WTC11 (cell line): ENCODE results near the gene CPLX3.

ENCODE experiments used
- ATF2 ChIP-seq: sonication (generic); formaldehyde crosslinking; IDR thresholded peaks from 2 replicates; pipeline ENCODE4 v1.8.1; 2022; ENCODE audit warnings: low read depth, missing genetic modification reagents, borderline replicate concordance
- CTCF ChIP-seq: fragments of 200-600 bp; IDR thresholded peaks from 2 replicates; pipeline ENCODE4 v1.8.0; 2022; ENCODE audit warnings: antibody characterized with exemption
- E2F4 ChIP-seq: sonication (generic); formaldehyde crosslinking; IDR thresholded peaks from 2 replicates; pipeline ENCODE4 v1.8.1; 2022; ENCODE audit warnings: low read depth, mild to moderate bottlenecking, moderate library complexity, missing genetic modification reagents, borderline replicate concordance
- ETV6 ChIP-seq: sonication (generic); formaldehyde crosslinking; IDR thresholded peaks from 2 replicates; pipeline ENCODE4 v1.8.1; 2022; ENCODE audit warnings: mild to moderate bottlenecking, missing genetic modification reagents
- FOXJ3 ChIP-seq: sonication (generic); formaldehyde crosslinking; IDR thresholded peaks from 2 replicates; pipeline ENCODE4 v1.9.0; 2021; ENCODE audit warnings: missing genetic modification reagents, mild to moderate bottlenecking, borderline replicate concordance
- FOXP1 ChIP-seq: sonication (generic); formaldehyde crosslinking; IDR thresholded peaks from 2 replicates; pipeline ENCODE4 v1.8.0; 2022; ENCODE audit warnings: missing genetic modification reagents, mild to moderate bottlenecking, moderate library complexity, borderline replicate concordance
- HMGA2 ChIP-seq: fragments of 250-450 bp; sonication (Bioruptor Pico); IDR thresholded peaks from 2 replicates; pipeline ENCODE4 v1.4.0; 2021; ENCODE audit warnings: mild to moderate bottlenecking, moderate library complexity
- HMGXB4 ChIP-seq: sonication (generic); formaldehyde crosslinking; IDR thresholded peaks from 2 replicates; pipeline ENCODE4 v1.8.1; 2023; ENCODE audit warnings: mild to moderate bottlenecking, moderate library complexity, missing genetic modification reagents
- PRDM15 ChIP-seq: sonication (generic); formaldehyde crosslinking; IDR thresholded peaks from 2 replicates; pipeline ENCODE4 v1.8.0; 2022; ENCODE audit warnings: missing genetic modification reagents
- RELA ChIP-seq: sonication (generic); formaldehyde crosslinking; IDR thresholded peaks from 2 replicates; pipeline ENCODE4 v1.8.1; 2022; ENCODE audit warnings: missing genetic modification reagents, mild to moderate bottlenecking, borderline replicate concordance
- STAT6 ChIP-seq: sonication (generic); formaldehyde crosslinking; conservative IDR thresholded peaks from 2 replicates; pipeline ENCODE4 v1.8.1; 2023; ENCODE audit warnings: mild to moderate bottlenecking, low read depth, missing genetic modification reagents, moderate library complexity
- USF2 ChIP-seq: sonication (generic); formaldehyde crosslinking; IDR thresholded peaks from 2 replicates; pipeline ENCODE4 v1.8.1; 2023; ENCODE audit warnings: mild to moderate bottlenecking, missing genetic modification reagents, moderate library complexity
- ZNF423 ChIP-seq: fragments of 250-450 bp; sonication (Bioruptor Pico); IDR thresholded peaks from 2 replicates; pipeline ENCODE4 v2.1.2; 2022; ENCODE audit warnings: mild to moderate bottlenecking, moderate library complexity
- ZNF671 ChIP-seq: fragments of 250-450 bp; sonication (Bioruptor Pico); IDR thresholded peaks from 2 replicates; pipeline ENCODE4 v1.8.0; 2021; ENCODE audit warnings: mild to moderate bottlenecking

GRCh38 chr15:74850393-74850792, 24.0 kb downstream of the CPLX3 start:
- no peak for TF ChIP-seq CTCF
- no peak for TF ChIP-seq HMGXB4
- no peak for TF ChIP-seq ATF2 (CRISPR knock-in tag)
- no peak for TF ChIP-seq FOXJ3 (CRISPR knock-in tag)
- TF ChIP-seq STAT6 = no peak
- TF ChIP-seq ZNF671 (CRISPR knock-in tag) = no peak
- TF ChIP-seq ETV6 (CRISPR knock-in tag) = no peak
- no peak for TF ChIP-seq ZNF423 (CRISPR knock-in tag)
- no peak for TF ChIP-seq HMGA2
- TF ChIP-seq USF2 (CRISPR knock-in tag) = no peak
- no peak for TF ChIP-seq PRDM15 (CRISPR knock-in tag)
- no peak for TF ChIP-seq FOXP1
- no peak for TF ChIP-seq E2F4 (CRISPR knock-in tag)
- no peak for TF ChIP-seq RELA (CRISPR knock-in tag)
